HFF-Myc (cell line): ENCODE data around the gene NECAB3.

Experiments used
- DNase-seq: peaks from one replicate; pipeline ENCODE4 v3.0.0-alpha.2; 2011; ENCODE audit warnings: low read depth; ENCODE audit errors: extremely low read depth
- H3K4me3 ChIP-seq: replicated peaks from 2 replicates; pipeline ENCODE4 v1.5.1; 2011; ENCODE audit warnings: low read depth, mild to moderate bottlenecking, control low read depth, low read length
- TF ChIP-seq, protein P1 (sequence below): IDR thresholded peaks from 2 replicates; pipeline ENCODE4 v1.5.1; 2012; ENCODE audit warnings: mild to moderate bottlenecking, low read depth, low read length, control low read depth; ENCODE audit errors: missing control alignments

Gene NECAB3, protein sequence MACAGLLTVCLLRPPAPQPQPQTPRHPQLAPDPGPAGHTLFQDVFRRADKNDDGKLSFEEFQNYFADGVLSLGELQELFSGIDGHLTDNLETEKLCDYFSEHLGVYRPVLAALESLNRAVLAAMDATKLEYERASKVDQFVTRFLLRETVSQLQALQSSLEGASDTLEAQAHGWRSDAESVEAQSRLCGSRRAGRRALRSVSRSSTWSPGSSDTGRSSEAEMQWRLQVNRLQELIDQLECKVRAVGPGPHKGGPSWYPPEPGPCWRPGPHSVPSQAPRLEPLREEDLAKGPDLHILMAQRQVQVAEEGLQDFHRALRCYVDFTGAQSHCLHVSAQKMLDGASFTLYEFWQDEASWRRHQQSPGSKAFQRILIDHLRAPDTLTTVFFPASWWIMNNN

DNA sequence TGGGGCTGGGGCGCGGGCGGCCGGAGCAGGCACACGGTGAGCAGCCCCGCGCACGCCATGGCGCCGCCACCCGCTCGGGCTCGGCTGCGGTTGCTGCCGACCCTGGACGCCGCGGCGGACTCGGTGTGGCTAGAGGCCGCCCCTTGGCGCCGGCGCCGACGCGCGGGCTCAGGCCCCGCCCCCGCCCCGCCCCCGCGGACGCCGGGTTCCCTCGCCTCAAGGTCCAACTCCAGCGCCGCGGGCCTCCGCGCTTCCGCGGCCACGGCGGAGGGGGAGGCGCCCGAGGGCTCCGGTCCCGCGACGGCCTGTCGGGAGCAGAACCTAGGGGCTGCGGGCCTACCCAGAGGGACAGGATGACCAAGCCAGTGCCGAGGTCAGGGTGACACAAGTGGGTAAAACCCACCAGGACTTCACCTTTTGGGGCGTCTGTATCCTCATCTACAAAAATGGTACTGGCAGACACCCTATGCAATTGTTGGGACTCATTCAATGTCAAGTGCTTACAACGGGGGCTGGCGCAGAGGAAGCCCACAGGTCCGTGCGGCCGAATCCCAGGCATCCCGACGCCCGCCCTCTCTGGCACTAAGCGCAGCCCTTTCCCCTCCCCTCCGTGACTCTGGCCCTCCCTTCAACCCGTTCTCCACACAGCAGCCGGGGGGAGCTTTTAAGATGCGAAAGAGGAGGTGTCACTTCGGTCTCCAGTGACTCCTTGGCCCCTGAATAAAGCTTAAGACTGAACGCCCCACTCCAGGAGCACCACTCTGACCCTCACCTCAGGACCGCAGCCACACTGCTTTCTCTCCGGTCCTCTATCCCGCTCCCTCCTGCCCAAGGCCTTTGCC lies at the start of gene NECAB3:
Gene NECAB3 (minus strand): TSS at position 135 of the 842 bp plus-strand sequence. CDS start 76 bp downstream, at position 59.
- no peak for DNase-seq

DNA sequence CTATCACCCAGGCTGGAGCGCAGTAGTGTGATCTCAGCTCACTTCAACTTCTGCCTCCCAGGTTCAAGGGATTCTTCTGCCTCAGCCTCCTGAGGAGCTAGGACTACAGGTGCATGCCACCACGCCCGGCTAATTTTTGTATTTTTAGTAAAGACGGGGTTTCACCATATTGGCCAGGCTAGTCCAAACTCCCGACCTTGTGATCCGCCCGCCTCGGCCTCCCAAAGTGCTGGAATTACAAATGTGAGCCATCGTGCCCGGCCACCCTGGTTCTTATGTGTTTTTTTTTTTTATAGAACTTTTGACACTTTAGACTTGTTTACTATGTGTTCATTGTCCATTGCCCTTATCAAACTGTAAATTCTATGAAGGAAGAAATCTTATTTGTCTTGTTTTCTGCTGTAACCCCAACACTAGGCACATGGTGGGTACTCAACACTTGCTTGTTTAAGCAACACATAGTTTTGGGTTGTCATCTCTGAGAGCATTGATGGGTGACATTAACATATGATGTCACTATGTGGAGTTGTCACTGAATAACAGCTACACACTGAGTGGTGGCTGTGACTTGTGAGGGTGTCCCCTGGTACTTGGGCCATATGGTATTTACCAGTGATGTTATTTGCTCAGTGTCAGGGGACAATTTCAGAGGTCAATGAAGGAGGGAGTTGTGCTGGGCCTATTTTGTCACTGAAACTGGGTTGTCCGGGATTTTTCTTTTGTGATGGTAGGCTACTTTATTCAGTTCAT lies 47.3 kb upstream of the NECAB3 start:
- TF ChIP-seq, protein P1, sequence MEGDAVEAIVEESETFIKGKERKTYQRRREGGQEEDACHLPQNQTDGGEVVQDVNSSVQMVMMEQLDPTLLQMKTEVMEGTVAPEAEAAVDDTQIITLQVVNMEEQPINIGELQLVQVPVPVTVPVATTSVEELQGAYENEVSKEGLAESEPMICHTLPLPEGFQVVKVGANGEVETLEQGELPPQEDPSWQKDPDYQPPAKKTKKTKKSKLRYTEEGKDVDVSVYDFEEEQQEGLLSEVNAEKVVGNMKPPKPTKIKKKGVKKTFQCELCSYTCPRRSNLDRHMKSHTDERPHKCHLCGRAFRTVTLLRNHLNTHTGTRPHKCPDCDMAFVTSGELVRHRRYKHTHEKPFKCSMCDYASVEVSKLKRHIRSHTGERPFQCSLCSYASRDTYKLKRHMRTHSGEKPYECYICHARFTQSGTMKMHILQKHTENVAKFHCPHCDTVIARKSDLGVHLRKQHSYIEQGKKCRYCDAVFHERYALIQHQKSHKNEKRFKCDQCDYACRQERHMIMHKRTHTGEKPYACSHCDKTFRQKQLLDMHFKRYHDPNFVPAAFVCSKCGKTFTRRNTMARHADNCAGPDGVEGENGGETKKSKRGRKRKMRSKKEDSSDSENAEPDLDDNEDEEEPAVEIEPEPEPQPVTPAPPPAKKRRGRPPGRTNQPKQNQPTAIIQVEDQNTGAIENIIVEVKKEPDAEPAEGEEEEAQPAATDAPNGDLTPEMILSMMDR, result no peak
- DNase-seq, result no peak
- no peak overlapping the region for H3K4me3 ChIP-seq

More for the DNA sequence above, at the start of gene NECAB3:
- H3K4me3 ChIP-seq, result peak within 1 kb of the TSS; percentile 73
- TF ChIP-seq, protein P1, result no peak

DNA sequence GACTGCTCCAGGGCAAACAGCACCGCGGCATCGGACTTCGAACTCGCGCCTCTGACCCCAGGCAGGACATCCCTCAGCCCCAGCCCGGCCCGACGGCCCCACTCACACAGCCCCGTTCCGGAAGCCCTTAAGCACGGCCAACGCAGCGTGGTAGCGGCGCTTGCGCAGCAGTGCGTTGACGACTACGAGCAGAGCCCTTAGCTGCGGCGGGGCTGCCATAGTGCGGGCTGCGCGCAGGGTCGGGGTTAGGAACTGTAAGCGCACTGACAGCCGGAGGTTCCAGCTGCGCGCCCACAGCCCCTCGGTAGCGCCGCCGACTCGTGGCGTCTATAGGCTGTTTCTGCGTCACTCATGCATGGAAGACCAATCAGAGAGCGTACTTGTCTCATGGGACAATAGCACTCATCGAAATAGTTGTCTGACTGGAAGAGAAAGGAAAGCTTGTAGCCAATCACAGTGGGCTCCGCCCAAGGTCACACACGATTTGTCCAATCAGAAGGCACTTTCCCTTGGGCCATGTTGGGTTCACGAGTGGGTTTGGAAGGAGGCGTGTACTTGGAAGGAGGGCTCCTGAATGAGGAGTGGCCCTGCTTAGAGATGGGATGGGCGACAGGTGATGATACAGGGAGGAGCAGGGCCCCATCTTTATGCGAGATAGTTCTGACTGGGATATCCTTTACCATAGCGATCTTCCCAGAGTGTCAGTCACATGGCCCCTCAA lies 45.9 kb upstream of the NECAB3 start, which contains the start of gene PXMP4:
Gene PXMP4 (minus strand): TSS at position 322 of the 721 bp plus-strand sequence. CDS start 103 bp downstream, at position 219.
- DNase-seq, result peak; percentile 97
- TF ChIP-seq, protein P1, result no peak
- H3K4me3 ChIP-seq, result peak within 1 kb of the TSS; percentile 69

DNA sequence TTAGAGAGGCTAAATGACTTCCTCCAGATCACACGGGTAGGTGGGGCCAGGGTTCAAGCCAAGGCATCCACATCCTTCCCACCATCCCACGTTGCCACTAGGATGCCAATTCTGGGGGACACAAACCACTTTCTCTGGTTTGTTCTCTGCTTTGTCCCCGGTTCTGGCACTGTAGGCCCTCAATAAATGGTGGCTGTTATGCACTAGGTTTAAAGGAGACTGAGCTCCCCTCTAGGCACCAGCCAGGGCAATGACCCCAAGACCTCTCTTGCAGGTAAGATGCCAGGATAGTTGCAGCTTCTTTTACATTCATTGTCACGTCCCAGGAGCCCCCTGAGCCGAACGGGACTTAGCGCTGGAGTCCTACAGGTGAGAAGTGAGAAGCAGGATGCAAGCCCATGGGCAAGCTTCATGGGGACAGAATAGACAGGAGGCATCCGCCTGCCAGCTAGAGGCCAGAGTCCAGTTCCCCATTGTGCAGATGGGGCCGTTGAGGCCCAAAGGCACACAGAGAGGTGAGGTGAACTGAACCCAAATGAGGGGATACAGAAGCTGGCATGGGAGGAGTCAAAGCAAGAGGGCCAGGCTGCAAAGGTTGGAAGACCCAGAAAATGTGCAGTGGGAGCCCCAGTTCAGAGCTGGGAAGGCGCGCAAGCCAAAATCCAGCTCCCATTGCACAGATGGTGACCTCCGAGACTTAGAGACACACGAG lies 45.2 kb upstream of the NECAB3 start:
- DNase-seq, result no peak
- TF ChIP-seq, protein P1, result no peak
- peak overlapping the region; percentile 69 for H3K4me3 ChIP-seq

DNA sequence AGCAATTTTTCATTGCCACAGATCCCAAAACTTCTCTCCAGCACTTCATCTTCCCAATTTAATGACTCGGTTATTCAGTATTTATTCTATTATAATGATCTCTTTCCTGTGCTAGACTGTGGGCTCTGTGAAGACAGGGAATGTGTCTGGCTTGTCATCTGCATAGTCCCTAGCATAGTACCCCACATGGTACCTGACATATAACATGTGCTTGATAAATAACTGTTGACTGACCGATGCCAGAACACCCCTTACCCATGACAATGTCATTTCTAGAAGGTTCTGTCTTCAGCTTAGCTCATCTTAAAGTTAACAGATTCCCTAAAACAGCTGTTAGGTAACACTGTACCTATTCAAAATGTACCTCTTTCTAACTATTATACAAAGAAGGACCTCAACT lies 42.3 kb upstream of the NECAB3 start:
- TF ChIP-seq, protein P1, result no peak
- DNase-seq, result no peak
- no peak overlapping the region for H3K4me3 ChIP-seq
